ENCODE measurements around the gene CNDP1.
"Not testable (repeated sequence)": the region's sequence is repeated elsewhere in the genome, so short reads cannot be mapped to it uniquely, and the experiment has no call there.

CNDP1 gene

DNA sequence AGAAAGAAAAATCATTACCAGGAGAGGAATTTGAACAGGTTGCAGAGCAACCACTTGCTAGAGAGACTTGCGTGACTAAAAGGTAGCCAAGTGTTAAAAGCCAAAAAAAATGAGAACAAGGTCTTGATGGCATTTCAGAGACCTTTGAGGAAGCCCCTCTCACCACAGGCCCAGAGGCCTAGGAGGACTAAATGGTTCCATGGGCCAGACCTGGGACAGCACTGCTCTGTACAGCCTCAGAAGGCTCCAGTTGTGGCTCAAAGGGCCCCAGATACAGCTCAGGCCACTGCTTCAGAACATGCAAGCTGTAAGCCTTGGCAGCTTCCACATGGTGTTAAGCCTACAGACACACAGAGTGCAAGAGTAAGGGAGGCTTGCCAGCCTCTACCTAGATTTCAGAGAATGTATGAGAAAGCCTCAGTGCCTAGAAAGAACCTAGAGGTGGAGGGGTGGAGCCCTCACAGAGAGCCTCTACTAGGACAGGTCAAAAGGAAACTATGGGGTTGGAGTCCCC lies 15.3 kb downstream of the CNDP1 start:
- DNase-seq: no peak

GRCh38 chr18:74550886-74551285 lies 16.6 kb downstream of the CNDP1 start:
- DNase-seq: no peak

DNA sequence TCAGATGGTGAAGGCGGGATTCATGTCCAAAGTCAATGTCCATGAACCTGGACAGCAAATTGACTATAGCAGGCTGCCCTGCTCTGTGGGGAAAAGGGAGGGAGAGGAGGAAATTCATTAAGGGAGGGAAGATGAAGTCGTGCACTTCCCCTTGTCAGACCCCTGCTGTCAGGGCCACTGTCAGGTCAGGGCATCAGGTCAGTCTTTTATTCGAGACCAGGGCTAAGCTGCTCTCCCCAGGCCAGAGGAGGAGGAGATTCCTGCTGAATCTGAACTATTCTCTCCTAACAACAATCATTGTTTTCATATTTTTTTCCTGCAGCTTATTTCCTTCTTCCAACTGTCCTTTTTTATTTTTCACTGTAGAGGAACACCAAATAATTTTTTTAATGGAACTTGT lies 17.2 kb downstream of the CNDP1 start:
- no peak for DNase-seq

- DNase-seq: peak; percentile 73
Observed at GRCh38 chr18:74551936-74552555, 17.7 kb downstream of the CNDP1 start.

GRCh38 chr18:74556126-74556525 lies 21.8 kb downstream of the CNDP1 start:
- no peak for DNase-seq

DNA sequence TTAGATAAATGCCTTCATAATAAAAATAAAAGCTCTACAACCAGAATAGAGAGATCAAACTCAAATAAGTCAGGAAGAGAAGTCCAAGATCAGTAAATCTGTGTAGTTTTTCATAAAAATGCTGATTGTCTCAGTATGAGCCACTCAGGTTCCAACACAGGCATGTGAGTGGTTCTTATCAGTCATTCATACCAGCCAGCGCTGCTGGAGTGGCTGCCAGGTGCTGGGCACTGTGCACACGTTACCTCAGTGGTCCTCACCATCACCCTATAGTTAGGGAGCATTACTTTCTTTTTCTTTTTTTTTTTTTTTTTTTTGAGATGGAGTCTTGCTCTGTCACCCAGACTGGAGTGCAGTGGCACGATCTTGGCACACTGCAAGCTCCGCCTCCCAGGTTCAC lies 23.8 kb downstream of the CNDP1 start:
- DNase-seq: no peak

GRCh38 chr18:74562131-74562730 lies 27.9 kb downstream of the CNDP1 start:
- DNase-seq: no peak

- DNase-seq: no peak
Observed at GRCh38 chr18:74562775-74563174, 28.5 kb downstream of the CNDP1 start.

DNA sequence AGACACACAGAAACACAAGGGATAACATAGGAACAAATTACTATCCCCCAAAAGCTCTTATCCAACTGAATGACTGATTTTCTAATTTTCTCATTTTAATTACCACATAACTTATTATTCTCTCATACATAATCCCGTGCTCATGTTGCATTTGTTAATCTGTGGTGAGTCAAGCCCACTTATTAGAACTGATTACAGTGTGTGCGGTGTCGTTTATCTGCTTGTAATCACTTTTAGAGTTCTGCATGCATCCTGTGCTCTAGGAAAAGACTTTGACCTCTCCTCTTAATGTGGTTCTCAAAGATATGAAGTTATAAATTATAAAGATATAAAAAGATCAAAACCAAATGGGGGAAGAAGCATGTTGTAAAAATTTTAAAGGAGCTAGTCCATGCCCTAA lies 29.7 kb downstream of the CNDP1 start:
- no peak for DNase-seq

DNA sequence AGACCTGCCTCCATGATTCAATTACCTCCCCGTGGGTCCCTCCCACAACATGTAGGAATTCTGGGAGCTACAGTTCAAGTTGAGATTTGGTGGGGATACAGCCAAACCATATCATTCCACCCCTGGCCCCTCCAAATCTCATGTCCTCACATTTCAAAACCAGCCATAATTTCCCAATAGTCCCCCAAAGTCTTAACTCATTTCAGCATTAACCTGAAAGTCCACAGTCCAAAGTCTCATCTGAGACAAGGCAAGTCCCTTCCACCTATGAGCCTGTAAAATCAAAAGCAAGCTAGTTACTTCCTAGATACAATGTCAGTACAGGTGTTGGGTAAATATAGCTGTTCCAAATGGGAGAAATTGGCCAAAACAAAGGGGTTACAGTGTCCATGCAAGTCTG lies 30.9 kb downstream of the CNDP1 start:
- not testable (repeated sequence) for DNase-seq

DNA sequence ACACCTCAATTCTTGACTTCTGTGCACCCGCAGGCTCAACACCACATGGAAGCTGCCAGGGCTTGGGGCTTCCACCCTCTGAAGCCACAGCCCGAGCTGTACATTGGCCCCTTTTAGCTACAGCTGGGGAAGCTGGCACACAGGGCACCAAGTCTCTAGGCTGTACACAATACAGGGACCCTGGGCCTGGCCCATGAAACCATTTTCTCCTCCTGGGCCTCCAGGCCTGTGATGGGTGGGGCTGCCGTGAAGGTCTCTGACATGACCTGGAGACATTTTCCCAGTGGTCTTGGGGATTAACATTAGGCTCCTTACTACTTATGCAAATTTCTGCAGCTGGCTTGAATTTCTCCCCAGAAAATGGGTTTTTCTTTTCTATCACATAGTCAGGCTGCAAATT lies 31.7 kb downstream of the CNDP1 start:
- not testable (repeated sequence) for DNase-seq

GRCh38 chr18:74567822-74568221 lies 33.5 kb downstream of the CNDP1 start:
- DNase-seq: no peak

GRCh38 chr18:74569401-74569800 lies 35.1 kb downstream of the CNDP1 start:
- DNase-seq: no peak

- DNase-seq: no peak
Observed at GRCh38 chr18:74570266-74570665, 36.0 kb downstream of the CNDP1 start.

- DNase-seq: no peak
Observed at GRCh38 chr18:74571895-74572680, 37.8 kb downstream of the CNDP1 start.

DNA sequence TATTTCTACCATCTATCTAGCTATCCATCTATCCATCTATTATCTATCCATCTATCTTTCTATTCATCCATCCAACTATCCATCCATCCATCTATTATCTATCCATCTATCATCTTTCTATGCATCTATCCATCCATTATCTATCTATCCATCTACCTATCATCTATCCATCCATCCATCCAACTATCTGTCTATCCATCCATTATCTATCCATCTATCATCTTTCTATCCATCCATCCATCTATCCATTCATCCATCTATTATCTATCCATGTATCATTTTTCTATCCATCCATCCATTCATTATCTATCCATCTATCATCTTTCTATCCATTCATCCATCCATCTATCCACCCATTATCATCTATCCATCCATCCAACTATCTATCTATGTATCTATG lies 38.8 kb downstream of the CNDP1 start:
- DNase-seq: no peak

GRCh38 chr18:74574916-74575315 lies 40.6 kb downstream of the CNDP1 start:
- DNase-seq: no peak

DNA sequence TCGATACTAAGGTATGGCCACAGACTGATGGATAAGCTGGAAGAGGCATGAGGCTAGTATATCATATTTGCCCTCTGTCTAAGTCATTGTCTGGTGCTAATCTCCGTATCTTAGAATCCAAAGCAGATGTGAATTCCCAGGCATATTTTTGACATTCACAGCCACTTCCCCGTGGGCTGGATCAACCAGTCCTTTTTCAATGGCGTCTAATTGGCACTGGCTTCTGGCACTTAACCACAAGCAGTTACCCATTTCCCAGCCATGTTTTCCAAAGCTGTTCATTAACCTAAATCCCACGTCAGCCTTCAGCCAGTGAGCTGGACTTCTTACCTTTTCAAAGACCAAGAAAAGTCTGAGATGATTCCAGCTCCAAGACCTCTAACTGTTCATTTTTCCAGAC lies 42.7 kb downstream of the CNDP1 start:
- no peak for DNase-seq

- DNase-seq: no peak
Observed at GRCh38 chr18:74579496-74580065, 45.3 kb downstream of the CNDP1 start.

DNA sequence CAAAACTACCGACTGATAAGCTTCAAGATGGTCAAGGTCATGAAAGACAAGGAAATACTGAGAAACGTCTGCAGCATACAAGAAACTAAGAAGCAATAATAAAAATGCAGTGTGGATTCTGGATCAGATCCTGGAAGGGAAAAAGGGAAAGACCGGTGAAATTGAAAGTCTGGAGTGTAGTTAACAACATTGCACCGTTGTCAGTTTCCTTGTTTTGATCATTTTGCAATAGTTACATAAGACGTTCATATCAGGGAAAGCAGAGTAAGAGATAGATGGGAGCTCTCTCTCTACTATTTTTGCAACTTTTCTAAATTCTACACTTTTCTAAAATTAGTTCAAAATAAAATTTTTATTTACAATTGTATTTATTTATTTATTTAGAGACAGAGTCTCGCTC lies 48.3 kb downstream of the CNDP1 start:
- no peak for DNase-seq

DNA sequence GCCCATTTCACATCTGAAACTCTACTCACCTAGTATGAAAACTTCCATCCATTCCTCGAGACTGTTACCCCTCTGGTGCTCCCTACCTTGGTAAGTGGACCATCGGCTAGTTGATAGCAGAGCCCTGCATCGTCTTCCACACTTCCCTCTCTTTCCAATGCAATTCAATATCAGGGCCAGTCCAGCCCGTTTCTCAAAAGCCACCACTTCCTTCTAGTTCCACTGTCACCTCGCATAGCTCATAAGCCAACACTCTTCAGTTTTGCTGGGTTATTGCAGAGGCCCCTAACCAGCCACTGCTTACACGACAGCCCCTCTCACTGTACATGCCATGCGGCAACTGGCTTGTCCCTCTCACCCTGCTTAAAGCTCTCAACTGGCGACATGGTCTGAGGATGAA lies 53.1 kb downstream of the CNDP1 start:
- no peak for DNase-seq

DNA sequence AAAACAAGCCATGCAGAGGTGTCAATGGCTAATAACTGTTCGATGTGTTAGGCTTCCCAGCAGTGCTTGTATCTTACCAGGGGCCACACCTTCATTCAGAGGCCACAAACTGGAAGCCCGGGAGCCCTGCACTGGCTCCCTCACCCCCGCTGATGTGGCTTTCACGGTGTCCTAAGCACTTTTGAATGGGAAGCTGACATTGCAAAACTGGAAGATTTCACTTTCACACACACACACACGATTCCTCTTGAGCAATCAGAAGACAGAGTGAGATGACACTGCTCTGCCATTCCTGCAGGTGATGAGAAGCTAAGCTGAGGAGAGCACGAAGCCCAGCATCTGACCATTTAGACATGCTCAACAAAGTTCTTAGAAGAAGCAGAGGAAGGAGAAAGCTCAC lies 54.7 kb downstream of the CNDP1 start:
- no peak for DNase-seq

- DNase-seq: no peak
Observed at GRCh38 chr18:74589811-74590210, 55.5 kb downstream of the CNDP1 start.

DNA sequence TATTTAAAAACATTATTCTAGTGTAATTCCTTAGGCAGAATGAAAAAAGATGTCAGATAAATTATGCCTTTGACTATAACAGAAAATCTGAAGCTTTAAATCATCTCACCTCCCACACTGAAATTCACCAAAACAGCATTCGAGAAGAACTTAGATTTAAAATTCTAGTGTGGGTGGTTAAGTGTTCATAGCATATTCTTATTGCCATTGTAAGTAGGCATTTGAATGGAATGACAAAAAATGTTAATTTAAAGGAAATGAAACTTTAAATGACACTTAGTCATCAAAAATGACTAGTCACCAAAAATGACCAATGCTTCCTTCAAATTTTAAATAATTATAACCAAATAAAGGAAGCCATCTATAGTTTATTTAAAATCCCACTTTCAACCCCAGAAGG lies 56.4 kb downstream of the CNDP1 start:
- no peak for DNase-seq
